GM21717 (cell line): ENCODE measurements around the gene PTPRN2.

Experiments used
- ATAC-seq: cut with Tn5 transposase; IDR thresholded peaks from one replicate; pipeline ENCODE4 v1.9.1; 2021; ENCODE audit warnings: mild to moderate bottlenecking, moderate library complexity; ENCODE audit not compliant: unreplicated experiment

PTPRN2 gene

DNA sequence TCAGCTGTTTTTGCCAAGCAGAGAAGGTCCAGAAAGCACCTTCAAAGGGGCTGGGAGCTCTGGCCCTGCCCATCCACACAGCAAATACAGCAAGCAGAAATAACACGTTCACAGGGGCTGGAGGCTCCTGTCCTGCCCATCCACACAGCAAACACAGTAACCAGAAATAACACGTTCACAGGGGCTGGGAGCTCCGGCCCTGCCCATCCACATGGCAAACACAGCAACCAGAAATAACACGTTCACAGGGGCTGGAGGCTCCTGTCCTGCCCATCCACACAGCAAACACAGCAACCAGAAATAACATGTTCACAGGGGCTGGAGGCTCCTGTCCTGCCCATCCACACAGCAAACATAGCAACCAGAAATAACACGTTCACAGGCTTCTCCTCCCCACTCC lies 558.1 kb downstream of the PTPRN2 start:
- ATAC-seq: no peak

DNA sequence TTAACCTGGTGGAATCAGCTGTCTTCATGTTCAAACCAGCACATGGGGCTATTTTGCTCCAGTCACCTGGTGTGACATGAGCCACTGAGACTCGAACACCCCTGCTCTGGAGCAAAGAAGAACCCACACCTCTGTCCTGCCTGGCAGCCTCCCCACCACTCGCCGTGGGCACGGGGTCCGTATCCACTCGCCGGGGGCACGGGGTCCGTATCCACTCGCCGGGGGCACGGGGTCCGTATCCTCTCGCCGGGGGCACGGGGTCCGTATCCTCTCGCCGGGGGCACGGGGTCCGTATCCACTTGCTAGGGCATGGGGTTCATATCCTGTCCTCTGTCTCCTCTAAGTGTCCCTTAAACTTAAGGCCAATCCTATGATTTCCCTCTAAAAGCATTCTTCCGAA lies 558.7 kb downstream of the PTPRN2 start:
- ATAC-seq: no peak

DNA sequence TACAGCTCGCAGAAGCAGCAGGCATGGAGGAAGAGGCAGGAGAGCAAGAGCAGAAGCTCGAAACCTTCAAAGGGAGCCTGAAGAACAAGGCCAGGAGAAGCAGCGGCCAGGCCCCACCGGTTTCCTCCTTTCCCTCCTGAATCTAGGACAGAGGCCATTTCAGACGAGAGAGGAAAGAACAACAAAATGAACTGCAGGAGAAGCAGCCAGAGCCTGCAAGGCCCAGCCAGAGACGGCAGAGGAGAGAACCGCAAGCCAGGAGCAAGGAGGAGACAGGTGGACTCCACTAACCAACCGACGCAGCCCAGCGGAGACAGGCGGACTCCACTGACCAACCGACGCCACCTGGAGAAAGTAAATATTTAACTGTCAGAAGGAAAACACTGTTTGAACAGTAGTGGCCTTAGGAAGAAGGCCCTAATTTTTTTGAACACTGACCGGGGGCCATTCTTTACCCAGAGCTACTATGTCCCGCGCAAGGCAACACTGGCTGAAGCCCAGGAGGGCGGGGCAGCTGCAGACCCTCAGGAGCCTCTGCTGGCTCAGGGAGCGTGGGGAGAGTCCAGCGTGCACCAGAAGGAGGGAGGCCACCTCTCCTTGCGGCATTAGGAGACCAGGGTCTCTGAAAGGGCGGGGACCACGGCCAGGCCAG lies 559.2 kb downstream of the PTPRN2 start:
- no peak for ATAC-seq

DNA sequence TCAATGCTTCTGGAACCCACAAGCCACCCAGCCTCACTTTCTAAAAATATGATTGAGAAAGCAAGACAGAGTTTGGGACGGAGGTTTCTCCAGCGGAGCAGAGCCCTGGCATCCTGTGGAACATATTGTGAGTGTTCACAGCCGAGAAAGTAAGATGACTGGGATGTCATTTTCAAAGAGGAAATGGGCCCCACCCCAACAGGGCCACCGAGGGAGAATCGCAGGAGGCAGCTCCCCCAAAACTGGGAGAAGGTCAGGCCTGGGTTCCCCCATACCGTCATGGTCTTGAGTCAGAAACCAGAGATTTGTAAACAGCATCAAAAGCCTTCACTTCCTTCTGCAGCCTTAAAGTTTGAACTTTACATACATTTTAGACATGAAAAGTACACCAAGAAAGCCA lies 560.0 kb downstream of the PTPRN2 start:
- ATAC-seq: no peak

DNA sequence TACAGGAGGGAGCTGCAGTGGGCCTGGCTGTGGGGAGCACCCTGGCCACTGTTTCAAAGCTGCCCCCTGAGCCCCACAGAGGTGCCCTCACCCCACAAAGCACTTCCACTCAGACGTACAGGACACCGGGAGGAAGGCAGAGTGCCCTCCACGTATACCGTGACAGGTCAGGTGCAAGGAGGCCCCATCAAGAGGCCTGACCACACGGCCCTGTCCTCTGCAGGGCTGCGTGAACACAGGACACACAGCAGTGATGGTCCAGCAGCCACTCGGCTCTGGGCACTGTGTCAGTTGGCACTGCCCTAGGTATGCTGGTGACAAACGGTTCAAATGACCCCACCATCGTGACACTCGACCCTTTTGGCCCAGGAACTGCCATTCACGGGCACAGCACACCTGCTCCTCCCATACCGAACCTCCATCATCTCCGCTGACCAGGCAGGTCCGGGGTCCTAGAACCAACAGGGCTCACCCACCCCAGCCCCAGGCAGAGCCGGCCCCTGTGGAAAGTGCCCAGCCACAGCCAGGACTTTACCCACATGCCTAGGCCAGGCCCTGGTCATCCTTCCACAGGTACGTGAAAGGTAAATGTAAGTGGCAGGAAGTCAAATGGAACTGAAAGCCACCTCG lies 560.9 kb downstream of the PTPRN2 start:
- ATAC-seq: no peak

DNA sequence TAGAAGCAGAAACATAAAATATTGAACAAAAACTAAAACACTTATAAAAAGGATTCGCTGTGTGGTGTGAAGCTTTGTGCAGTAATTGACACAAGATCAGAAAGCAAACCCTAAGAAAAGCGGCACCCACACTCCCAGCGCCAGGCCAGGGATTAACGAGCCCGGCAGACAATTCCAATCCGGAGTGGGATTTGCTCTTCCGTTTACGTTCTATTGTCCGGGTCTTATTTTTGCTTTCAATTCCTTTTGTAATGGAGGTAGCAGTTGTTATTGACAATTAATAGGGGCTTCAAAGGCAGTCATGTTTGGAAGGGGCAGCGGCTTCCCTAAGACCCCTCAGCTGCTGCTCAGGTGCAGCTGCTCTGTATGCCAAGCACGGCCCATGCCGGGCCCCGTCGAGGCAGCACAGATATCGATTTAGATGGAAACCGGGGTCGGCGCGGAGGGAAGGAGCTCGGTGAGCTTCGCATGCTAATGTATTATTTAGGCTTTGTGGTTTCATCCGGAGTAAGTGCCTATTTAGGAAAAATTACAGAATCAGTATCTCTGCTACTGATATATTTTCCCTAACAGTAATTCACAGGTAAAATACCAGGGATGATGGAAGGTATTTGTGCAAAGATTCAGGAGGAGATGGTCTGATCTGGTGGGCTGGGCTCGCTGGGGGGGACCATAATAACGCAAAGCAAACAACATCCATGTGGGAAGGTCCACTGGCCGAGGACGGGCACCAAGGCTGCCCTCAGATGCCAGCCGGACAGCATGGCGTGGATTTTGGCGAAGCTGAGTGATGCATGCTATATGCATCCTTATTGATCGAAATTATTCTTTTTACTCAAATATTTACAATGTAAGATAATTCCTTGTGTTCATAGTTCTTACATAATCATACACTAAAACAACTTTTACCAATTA lies 561.7 kb downstream of the PTPRN2 start:
- no peak for ATAC-seq

DNA sequence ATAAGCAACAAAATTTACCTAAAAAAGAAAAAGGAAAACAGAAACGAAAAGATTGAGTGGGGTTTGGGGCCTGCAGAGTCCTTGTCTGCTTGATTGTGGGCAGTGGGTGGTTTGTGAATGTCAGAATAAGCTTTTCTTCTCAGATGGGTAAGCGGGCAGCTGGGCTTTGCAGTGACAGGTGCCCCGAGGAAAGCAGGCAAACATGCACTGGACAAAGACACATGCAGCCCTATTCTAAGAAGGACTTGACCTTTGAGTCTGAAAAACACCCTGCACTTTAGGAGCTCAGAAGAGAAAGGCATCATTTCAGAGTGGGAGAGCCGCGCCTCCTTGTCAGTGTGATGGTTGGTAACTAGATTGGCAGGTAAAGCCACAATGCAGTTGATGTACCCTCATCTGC lies 562.7 kb downstream of the PTPRN2 start:
- ATAC-seq: no peak

DNA sequence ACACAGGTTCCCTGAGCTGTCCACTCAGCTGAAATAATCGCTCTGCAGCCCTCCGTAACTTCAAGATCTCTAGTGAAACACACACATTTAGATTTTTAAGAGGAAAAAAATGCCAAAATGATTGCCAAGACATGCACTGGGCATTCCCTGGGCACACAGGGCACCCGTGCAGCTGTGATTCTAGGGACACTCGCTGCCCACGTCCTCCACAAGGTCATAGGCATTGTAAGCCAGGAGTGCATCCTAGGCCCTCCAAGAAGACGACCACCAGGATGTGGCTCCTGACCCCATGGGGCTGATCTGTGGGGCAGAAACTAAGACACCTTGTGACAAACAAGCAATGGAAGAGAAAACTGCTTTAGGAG lies 563.3 kb downstream of the PTPRN2 start:
- no peak for ATAC-seq

DNA sequence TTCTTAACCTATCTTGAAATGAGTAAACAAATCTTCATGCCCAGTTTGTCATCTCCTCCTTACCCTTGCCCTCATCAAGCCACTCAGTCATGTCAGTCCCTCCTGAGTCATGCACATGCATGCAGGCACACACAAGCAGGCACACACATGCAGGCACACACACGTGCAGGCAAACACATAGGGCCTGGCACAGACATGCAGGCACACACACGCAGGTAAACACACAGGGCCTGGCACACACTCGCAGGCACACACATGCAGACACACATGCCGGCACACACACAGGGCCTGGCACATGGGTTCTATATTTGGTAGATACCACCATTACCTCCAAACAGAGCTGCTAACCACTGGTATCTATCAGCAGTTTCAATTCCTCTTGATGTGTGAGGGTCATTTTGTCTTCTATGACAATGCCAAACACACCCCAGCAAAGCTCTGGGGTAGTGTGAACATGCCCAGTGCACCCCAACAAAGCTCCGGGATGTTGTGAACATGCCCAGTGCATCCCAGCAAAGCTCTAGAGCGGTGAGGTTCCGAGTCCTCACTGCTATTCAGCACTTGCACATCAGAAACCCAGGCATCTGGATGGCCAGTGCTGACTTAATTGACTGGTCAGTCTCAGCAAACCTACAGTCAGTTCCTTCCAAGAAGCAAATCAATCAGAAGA lies 563.8 kb downstream of the PTPRN2 start:
- no peak for ATAC-seq

DNA sequence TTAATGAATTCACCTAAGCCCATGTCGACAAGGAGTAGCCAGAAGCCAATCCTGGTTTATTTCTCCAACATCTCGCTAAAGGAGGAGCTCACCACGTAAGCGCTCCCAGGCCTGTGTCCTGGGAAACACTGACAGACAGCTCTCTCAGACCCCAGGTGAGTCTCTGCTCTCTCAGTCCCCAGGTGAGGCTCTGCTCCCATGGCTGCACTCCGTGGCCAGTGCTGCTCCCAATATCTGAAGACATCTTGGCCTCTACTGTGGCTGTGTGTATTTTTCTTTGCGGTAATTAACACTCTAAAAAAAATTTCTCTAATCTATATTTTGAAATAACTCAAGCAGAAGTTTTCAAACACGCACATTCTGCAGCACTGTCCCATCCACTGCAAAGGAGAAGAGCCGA lies 564.5 kb downstream of the PTPRN2 start:
- no peak for ATAC-seq

DNA sequence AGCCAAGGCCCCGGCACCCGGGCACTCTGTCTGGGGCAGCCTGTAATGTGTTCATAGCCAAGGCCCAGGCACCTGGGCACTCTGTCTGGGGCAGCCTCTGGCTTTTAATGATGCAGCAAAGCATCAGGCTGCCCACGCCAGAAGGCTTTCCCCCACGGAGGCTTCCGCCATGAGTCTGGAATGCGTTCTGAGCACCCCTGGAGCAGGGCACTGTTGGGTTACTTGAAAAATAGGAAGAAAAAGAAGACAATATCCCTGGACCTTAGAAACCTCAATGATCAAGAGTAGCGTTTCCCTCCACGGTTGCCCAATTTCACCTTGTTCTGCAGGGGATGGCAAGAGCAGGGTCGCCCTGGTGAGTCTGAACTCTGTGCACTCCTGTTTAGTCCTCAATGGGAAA lies 565.0 kb downstream of the PTPRN2 start:
- no peak for ATAC-seq

DNA sequence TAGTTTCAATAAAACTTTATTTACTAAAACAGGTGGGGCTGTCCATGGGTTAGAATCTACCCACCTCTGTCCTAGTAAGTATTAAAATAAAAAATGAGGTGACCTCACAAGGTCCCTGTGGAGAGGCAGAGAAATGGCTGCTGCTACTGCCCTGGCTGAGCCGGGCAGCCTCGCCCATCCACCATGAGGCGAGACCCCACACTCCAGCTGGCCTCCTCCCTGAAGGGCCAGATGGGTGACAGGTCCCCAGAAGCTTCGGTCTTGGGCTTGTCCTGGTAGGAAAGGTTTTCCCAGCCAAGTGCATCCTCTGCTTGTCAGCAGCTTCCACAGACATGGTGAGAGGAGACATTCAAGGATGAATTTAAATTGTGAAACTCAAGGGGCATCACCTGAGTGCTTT lies 565.8 kb downstream of the PTPRN2 start:
- ATAC-seq: no peak

DNA sequence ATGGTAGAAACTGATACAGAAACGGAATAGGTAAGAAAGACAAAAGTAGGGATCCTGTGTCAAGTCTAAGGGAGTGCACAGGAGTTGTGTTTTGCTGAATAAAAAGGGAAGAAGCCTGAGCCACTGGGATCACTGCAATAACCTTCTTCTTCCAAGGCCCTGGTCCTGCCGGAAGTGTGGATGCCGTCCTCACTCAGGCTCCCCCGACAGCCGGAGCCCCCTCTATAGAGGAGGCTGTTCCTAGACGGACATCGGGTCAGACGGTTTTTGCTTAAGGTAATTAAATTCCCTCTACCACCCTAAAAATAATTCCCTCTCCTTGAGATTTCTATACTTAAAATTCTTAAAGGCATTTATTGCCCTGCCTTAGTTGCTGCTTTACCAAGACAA lies 566.9 kb downstream of the PTPRN2 start:
- ATAC-seq: no peak

DNA sequence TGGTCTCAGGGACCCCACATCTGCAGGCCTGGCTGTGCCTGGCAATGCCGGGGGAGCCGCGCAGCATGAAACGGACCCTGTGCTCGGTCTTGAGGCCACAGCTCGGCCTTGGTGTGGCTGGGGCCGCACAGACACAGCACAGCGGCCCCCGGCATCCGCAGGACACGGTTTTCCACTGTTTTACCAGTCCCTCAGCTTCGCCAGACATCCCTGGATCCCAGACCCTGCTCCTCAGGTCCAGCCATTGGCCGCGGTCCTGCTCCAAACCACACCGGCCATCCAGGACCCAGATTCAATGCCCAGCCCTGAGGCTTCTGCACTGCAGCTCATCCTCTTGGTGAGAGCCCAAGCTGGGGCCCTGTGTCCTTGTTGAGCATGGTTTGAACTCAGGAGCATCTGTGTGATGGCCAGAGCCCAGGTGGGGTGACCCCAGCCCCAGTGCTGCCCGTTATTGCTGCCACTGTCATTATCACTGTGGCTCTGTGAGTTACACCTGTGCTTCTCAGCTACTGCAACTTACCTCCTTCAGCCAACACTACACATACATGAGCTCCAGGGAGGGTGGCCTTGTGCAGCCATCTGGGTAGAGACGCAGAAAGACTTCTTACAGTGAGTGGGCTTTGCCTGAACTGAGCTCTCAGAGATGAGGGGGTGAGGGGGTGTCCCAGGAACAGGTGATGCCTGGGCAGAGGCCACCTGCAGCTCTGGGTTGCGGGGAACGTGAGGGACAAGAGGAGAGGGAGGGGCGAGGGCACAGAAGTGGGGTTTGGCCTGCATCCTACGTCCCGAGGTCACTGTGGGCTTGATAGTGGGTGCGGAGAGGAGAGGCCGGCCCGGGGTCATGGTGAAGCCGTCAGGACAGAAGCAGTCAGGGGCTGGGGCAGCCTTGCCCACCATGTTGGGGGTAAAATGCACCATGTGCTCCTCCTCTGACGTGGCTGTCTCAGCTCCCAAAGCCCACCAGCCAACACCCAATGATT lies 567.6 kb downstream of the PTPRN2 start:
- ATAC-seq: no peak

DNA sequence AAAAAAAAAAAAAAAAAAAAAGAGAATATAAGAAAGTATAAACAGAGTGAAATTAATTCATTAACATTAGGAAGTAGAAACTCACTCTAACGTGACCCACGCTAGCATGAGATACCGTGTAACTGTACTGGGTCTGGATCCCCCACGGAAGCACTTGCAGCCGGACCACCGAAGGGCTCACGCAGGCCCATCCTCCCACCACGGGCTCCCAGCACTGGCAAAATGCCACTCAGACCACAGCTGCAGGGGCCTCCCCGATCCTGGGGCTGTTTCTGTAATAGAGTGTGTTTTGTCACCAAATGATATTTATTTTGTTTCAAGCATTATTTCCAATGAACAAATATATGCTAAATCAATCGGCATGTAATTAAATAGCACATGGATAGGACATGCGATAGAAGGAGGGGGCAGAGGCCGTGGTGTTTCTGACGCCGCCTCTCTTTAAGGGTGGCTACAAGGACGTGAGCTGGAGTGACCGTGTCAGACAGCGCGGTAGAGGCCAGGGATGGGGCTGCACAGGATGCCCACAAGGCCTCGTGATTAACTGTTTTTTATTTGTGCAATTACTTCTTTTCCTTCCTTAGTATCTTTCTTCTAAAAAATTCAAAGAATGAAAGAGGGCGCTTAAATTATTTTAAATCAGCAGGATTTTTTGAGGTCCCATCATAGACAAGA lies 568.5 kb downstream of the PTPRN2 start:
- ATAC-seq: no peak

DNA sequence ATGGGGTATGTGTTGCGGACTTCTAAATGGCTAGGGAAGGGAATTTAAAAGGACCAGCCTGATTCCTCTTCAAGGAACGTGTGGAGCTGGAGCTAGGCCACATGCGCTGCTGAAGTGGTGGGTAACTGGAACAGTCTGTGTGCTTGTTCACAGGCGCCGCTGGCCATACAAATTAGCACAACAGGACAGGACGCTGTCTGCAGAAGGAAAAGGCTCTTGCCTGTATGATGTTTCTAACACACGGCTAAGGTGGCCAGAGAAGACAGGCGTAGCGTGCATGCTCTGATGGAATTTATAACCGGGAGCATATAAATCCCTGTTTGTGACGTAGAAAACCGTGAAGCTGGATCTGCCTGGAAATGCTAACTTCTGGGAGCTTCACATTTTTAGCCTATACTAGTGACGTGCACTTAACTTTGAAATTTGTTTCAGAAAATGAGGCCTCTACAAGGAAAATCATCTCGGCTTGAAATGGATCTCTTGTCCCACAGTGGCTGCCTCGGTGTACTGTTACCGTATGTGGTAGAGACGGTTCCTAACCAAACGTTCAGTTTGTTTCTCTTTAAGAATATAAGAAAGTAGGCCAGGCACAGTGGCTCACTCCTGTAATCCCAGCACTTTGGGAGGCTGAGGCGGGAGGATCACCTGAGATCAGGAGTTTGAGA lies 569.4 kb downstream of the PTPRN2 start:
- ATAC-seq: no peak

DNA sequence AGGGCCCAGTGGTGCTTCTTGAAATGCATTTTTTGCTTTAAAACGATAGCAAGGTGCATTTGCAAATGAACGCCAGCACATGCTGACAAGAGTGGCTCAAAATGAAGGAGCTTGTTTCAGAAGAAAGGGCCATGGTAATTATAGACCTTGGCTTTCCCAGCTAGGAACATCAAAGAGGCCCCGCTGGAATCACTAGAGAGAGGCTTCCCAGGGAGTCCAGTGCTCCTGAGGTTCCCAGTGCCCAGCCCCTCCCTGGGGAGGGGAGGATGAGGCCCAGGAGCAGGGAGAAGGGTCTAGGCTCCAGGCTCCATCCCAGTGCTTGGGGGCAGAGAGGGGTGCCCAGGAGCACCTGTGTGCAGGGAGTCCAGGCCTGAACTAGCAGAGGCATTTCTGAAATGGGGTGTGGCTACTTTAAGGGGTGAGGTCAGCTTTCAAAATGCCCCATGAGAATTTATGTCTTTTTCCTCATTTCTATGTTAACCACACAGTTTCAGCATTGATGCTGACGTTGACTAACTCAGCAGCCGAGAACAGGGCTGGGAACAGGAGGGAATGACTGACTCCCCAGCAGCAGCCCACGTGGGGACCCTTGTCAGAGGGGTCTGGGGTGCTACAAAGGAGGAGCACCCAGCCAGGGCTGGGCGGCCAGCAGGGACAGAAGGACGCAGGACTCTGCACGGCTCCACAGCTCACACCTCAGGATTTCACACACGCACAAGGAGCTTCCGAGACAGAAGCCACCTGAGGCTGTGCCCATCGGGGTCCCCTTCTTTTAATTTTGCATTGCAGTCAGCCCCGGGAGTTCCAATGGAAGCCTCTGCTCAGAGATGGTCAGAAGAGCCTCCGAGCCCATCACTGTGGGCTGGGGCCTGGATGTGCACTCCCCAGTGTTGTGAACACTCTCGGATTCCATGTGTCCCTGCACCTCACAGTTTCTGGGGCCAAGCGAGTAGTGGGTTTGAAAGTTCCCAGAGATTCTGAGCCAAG lies 570.2 kb downstream of the PTPRN2 start:
- no peak for ATAC-seq
